SK-N-MC (cell line): ENCODE measurements around the gene GNB4.
A peak's percentile ranks its signal among the peaks of the same experiment; 100 is the strongest.

Experiments used
- DNase-seq: peaks from one replicate; pipeline ENCODE4 v3.0.0-alpha.2; 2011; ENCODE audit warnings: low read depth, low spot score
- H3K27ac ChIP-seq: fragments of 200-600 bp; sonication (generic); 2 replicates; pipeline ENCODE4 v1.5.1; 2016; ENCODE audit warnings: mixed run types
- H3K36me3 ChIP-seq: fragments of 200-600 bp; sonication (generic); 2 replicates; pipeline ENCODE4 v1.6.1; 2017; ENCODE audit warnings: antibody characterized with exemption, low read length, mixed read lengths; ENCODE audit not compliant: insufficient read depth
- H3K4me3 ChIP-seq: fragments of 200-600 bp; sonication (generic); 2 replicates; pipeline ENCODE4 v1.5.1; 2016
- H3K9ac ChIP-seq: fragments of 200-600 bp; sonication (generic); 2 replicates; pipeline ENCODE4 v1.8.0; 2017; ENCODE audit warnings: mixed run types, mixed read lengths; ENCODE audit not compliant: insufficient read length
- H3K9me3 ChIP-seq: fragments of 200-600 bp; sonication (generic); 2 replicates; pipeline ENCODE4 v1.6.1; 2017; ENCODE audit warnings: low read depth, mild to moderate bottlenecking, antibody characterized with exemption, low read length, moderate library complexity, mixed read lengths
- EZH2 ChIP-seq: fragments of 200-600 bp; sonication (generic); IDR thresholded peaks from one replicate; pipeline ENCODE4 v1.6.1; 2017; ENCODE audit warnings: antibody characterized with exemption
- FOXP2 ChIP-seq: optimal IDR thresholded peaks from 2 replicates; pipeline ENCODE3; 2011; ENCODE audit warnings: mild to moderate bottlenecking, moderate library complexity; ENCODE audit not compliant: insufficient read depth; ENCODE audit errors: extremely low read length, control extremely low read depth
- POLR2AphosphoS5 ChIP-seq: IDR thresholded peaks from 2 replicates; pipeline ENCODE4 v1.6.1; 2012; ENCODE audit warnings: mild to moderate bottlenecking, low read depth, low read length, borderline replicate concordance

The GNB4 gene

GRCh38 chr3:179430277-179430870 is 20.9 kb downstream of the GNB4 start:
- Histone ChIP-seq H3K36me3 (peaks cover 15% of the 10 kb centered on the region), H3K9me3 (no peaks in the 10 kb centered on the region), H3K4me3 (no peak overlapping the region), H3K27ac (no peak overlapping the region), H3K9ac (no peak overlapping the region)
- no peak for DNase-seq
- no peak for TF ChIP-seq FOXP2
- no peak for TF ChIP-seq EZH2
- TF ChIP-seq POLR2AphosphoS5: no peak

GRCh38 chr3:179428876-179429548 is 22.3 kb downstream of the GNB4 start:
- no peak for DNase-seq
- TF ChIP-seq FOXP2: no peak
- no peak for TF ChIP-seq POLR2AphosphoS5
- no peak for TF ChIP-seq EZH2
- H3K36me3 ChIP-seq: peaks cover 28% of the 10 kb centered on the region
- no peak overlapping the region for H3K27ac ChIP-seq
- H3K9ac ChIP-seq: no peak overlapping the region
- no peak overlapping the region for H3K4me3 ChIP-seq
- H3K9me3 ChIP-seq: no peaks in the 10 kb centered on the region

GRCh38 chr3:179425075-179425474 is 26.2 kb downstream of the GNB4 start:
- Histone ChIP-seq H3K36me3 (peaks cover 46% of the 10 kb centered on the region), H3K9ac (no peak overlapping the region), H3K9me3 (no peaks in the 10 kb centered on the region), H3K27ac (no peak overlapping the region), H3K4me3 (no peak overlapping the region)
- TF ChIP-seq FOXP2 (no peak), EZH2 (no peak), POLR2AphosphoS5 (no peak)
- no peak for DNase-seq

GRCh38 chr3:179421500-179421899 is 29.8 kb downstream of the GNB4 start:
- H3K4me3 ChIP-seq: no peak overlapping the region
- no peak overlapping the region for H3K9ac ChIP-seq
- TF ChIP-seq EZH2 (no peak), FOXP2 (no peak), POLR2AphosphoS5 (no peak)
- DNase-seq: no peak
- H3K9me3 ChIP-seq: no peaks in the 10 kb centered on the region
- 0 out of 2 replicates have a peak overlapping the region, but pooled peaks have one; percentile 4 for H3K27ac ChIP-seq
- H3K36me3 ChIP-seq: peaks cover 69% of the 10 kb centered on the region

GRCh38 chr3:179418610-179419009 is 32.7 kb downstream of the GNB4 start:
- Histone ChIP-seq H3K27ac (no peak overlapping the region), H3K36me3 (peaks cover 52% of the 10 kb centered on the region), H3K4me3 (no peak overlapping the region), H3K9me3 (no peaks in the 10 kb centered on the region), H3K9ac (no peak overlapping the region)
- DNase-seq: no peak
- TF ChIP-seq FOXP2 (no peak), POLR2AphosphoS5 (no peak), EZH2 (no peak)

- no peak for DNase-seq
- Histone ChIP-seq H3K27ac (0 out of 2 replicates have a peak overlapping the region, but pooled peaks have one; percentile 12), H3K4me3 (no peak overlapping the region), H3K36me3 (peaks cover 54% of the 10 kb centered on the region), H3K9ac (no peak overlapping the region), H3K9me3 (no peaks in the 10 kb centered on the region)
- no peak for TF ChIP-seq FOXP2
- no peak for TF ChIP-seq EZH2
- TF ChIP-seq POLR2AphosphoS5: no peak
Observed at GRCh38 chr3:179416681-179417080, 34.6 kb downstream of the GNB4 start.

- Histone ChIP-seq H3K36me3 (peaks cover 50% of the 10 kb centered on the region), H3K9ac (no peak overlapping the region), H3K4me3 (no peak overlapping the region), H3K27ac (no peak overlapping the region), H3K9me3 (no peaks in the 10 kb centered on the region)
- no peak for DNase-seq
- TF ChIP-seq POLR2AphosphoS5 (no peak), FOXP2 (no peak)
Observed at GRCh38 chr3:179415377-179415776, 35.9 kb downstream of the GNB4 start.

GRCh38 chr3:179414804-179415203 is 36.5 kb downstream of the GNB4 start:
- H3K27ac ChIP-seq: no peak overlapping the region
- no peaks in the 10 kb centered on the region for H3K9me3 ChIP-seq
- H3K9ac ChIP-seq: no peak overlapping the region
- peaks cover 55% of the 10 kb centered on the region for H3K36me3 ChIP-seq
- no peak for DNase-seq
- no peak overlapping the region for H3K4me3 ChIP-seq
- no peak for TF ChIP-seq FOXP2
- no peak for TF ChIP-seq POLR2AphosphoS5

- Histone ChIP-seq H3K9ac (no peak overlapping the region), H3K4me3 (no peak overlapping the region), H3K36me3 (peaks cover 38% of the 10 kb centered on the region), H3K27ac (no peak overlapping the region), H3K9me3 (no peaks in the 10 kb centered on the region)
- no peak for TF ChIP-seq FOXP2
- no peak for TF ChIP-seq EZH2
- TF ChIP-seq POLR2AphosphoS5: no peak
- DNase-seq: no peak
Observed at GRCh38 chr3:179410999-179411398, 40.3 kb downstream of the GNB4 start.

- no peak overlapping the region for H3K27ac ChIP-seq
- no peak overlapping the region for H3K4me3 ChIP-seq
- peaks cover 43% of the 10 kb centered on the region for H3K36me3 ChIP-seq
- H3K9ac ChIP-seq: no peak overlapping the region
- DNase-seq: no peak
- no peaks in the 10 kb centered on the region for H3K9me3 ChIP-seq
- no peak for TF ChIP-seq EZH2
- TF ChIP-seq FOXP2: no peak
- TF ChIP-seq POLR2AphosphoS5: no peak
Observed at GRCh38 chr3:179410331-179410730, 40.9 kb downstream of the GNB4 start.
